HG03558 (cell line): ENCODE data around the gene FHIT.

ENCODE experiments used
- ATAC-seq: cut with Tn5 transposase; IDR thresholded peaks from one replicate; pipeline ENCODE4 v1.9.1; 2021; ENCODE audit warnings: moderate number of reproducible peaks; ENCODE audit not compliant: unreplicated experiment; ENCODE audit errors: extremely low read depth

FHIT gene

GRCh38 chr3:61132062-61132461 lies 119.2 kb downstream of the FHIT start:
- ATAC-seq: no peak

GRCh38 chr3:61118830-61119229 lies 132.4 kb downstream of the FHIT start:
- ATAC-seq: no peak

- ATAC-seq: no peak
These were observed 134.0 kb downstream of the FHIT start for GRCh38 chr3:61117045-61117898.

GRCh38 chr3:61114316-61114953 lies 136.8 kb downstream of the FHIT start:
- no peak for ATAC-seq

GRCh38 chr3:61111825-61112224 lies 139.4 kb downstream of the FHIT start:
- no peak for ATAC-seq

- ATAC-seq: peak; percentile 33
These were observed 140.7 kb downstream of the FHIT start for GRCh38 chr3:61110576-61110975.

- ATAC-seq: no peak
These were observed 142.8 kb downstream of the FHIT start for GRCh38 chr3:61108247-61109019.

GRCh38 chr3:61094608-61095007 lies 156.6 kb downstream of the FHIT start:
- no peak for ATAC-seq

GRCh38 chr3:61093364-61093763 lies 157.9 kb downstream of the FHIT start:
- no peak for ATAC-seq

GRCh38 chr3:61092870-61093269 lies 158.4 kb downstream of the FHIT start:
- no peak for ATAC-seq

GRCh38 chr3:61090389-61091169 lies 160.7 kb downstream of the FHIT start:
- no peak for ATAC-seq

- no peak for ATAC-seq
These were observed 163.8 kb downstream of the FHIT start for GRCh38 chr3:61087465-61087864.

- no peak for ATAC-seq
These were observed 169.7 kb downstream of the FHIT start for GRCh38 chr3:61081554-61081953.

- ATAC-seq: no peak
These were observed 170.4 kb downstream of the FHIT start for GRCh38 chr3:61080737-61081445.

- ATAC-seq: no peak
These were observed 173.1 kb downstream of the FHIT start for GRCh38 chr3:61078048-61078752.

GRCh38 chr3:61077551-61077950 lies 173.7 kb downstream of the FHIT start:
- no peak for ATAC-seq

GRCh38 chr3:61074783-61075182 lies 176.5 kb downstream of the FHIT start:
- ATAC-seq: no peak

- no peak for ATAC-seq
These were observed 177.6 kb downstream of the FHIT start for GRCh38 chr3:61073566-61074165.

GRCh38 chr3:61068084-61068483 lies 183.2 kb downstream of the FHIT start:
- ATAC-seq: no peak
